Esophagus muscularis mucosa (tissue), 4 donors: Measurements from ENCODE around the gene SLC7A1. TPM values are rescaled to one million over a fixed set of nuclear protein-coding genes. Genes with fewer than 3 reads are reported as not detected.

Source experiments
- DNase-seq: peaks from one replicate; pipeline ENCODE4 v3.0.0-alpha.2; 2017; ENCODE audit errors: extremely low spot score
- H3K27ac ChIP-seq, 4 donors: fragments of 200-600 bp; sonication (generic); replicated peaks in 1 of 4; 1 replicate in 3 of 4; 2 replicates in 1 of 4; pipeline ENCODE4 v1.5.1; 2016 to 2019; ENCODE audit warnings: mild to moderate bottlenecking in 1 of 4
- H3K27me3 ChIP-seq, 4 donors: fragments of 200-600 bp; sonication (generic); one replicate each; pipeline versions ENCODE4 v1.5.1 to v1.6.0; 2016 to 2019
- H3K36me3 ChIP-seq, 4 donors: fragments of 200-600 bp; sonication (generic); one replicate each; pipeline ENCODE4 v1.5.1; 2016 to 2019
- H3K4me1 ChIP-seq, 4 donors: fragments of 200-600 bp; sonication (generic); one replicate each; pipeline ENCODE4 v1.5.1; 2016 to 2019
- H3K4me3 ChIP-seq, 4 donors: fragments of 200-600 bp; sonication (generic); 1 replicate in 2 of 4; 2 replicates in 2 of 4; pipeline ENCODE4 v1.5.1; 2016 to 2019; ENCODE audit warnings: mild to moderate bottlenecking in 4 of 4, moderate library complexity in 1 of 4
- H3K9me3 ChIP-seq, 4 donors: fragments of 200-600 bp; sonication (generic); 1 replicate in 3 of 4; 2 replicates in 1 of 4; pipeline ENCODE4 v1.5.1; 2016 to 2019
- CTCF ChIP-seq, 3 experiments: fragments of 200-600 bp in 2 of 3; fragments of 450-650 bp in 1 of 3; sonication (generic) in 2 of 3; IDR thresholded peaks; one replicate each; pipeline ENCODE4 v1.5.1; 2017 to 2019; ENCODE audit warnings: antibody characterized with exemption in 3 of 3, mild to moderate bottlenecking in 2 of 3, moderate library complexity in 1 of 3
- EP300 ChIP-seq: sonication (generic); formaldehyde crosslinking; IDR thresholded peaks from one replicate; pipeline ENCODE4 v1.6.1; 2017; ENCODE audit warnings: antibody characterized with exemption
- POLR2A ChIP-seq: fragments of 450-650 bp; IDR thresholded peaks from one replicate; pipeline ENCODE4 v1.6.1; 2017; ENCODE audit warnings: antibody characterized with exemption, moderate library complexity, mild to moderate bottlenecking, low read depth
- POLR2AphosphoS5 ChIP-seq, 2 donors: sonication (generic); formaldehyde crosslinking; IDR thresholded peaks; one replicate each; pipeline ENCODE4 v1.6.1; 2017; ENCODE audit warnings: antibody characterized with exemption in 2 of 2
- WGBS: methylation state at CpG from one replicate; pipeline ENCODE4 v1.1.5; 2018; 5-methylcytosine and 5-hydroxymethylcytosine counted together
- intact Hi-C: fragments of 100-400 bp; cut with DNase I; formaldehyde crosslinking; loops from one replicate; pipeline ENCODE4 v1.15.1; 2023
- total RNA-seq, 4 donors: library from RNA; depleted of rRNA; stranded (reverse); fragments of >200 nt; gene quantifications; one replicate each; pipeline versions ENCODE4 v1.1.0 to v1.2.1, GENCODE V29; 2016

Gene SLC7A1
- total RNA-seq, 4 donors from 2014 or later = 15.0 to 28.8 (median 21.6) TPM

DNA sequence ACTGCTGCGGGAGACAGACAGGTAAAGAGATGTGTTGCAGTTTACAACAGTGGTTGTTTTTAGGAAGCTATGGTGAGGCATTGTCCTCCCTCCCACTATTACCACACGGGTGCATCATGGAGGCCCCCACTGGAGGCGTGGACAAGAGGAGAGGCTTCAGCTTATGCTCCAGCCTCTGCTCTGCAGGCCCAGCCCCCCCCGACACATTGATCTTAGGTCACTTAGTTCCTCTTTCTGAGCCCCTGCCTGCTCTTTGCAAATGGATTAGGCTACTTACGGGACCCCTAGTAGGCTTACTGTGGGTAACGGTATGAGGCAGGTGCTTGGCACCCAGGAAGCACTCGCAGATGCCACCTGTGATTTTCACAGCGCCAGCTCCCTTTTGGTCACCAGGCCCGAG lies 123.9 kb downstream of the SLC7A1 start:
- Histone ChIP-seq H3K4me1 (no peaks in the 10 kb centered on the region), H3K27me3 (no peaks in the 10 kb centered on the region), H3K9me3 (no peaks in the 10 kb centered on the region), H3K4me3 (no peak overlapping the region), H3K27ac (no peak overlapping the region), H3K36me3 (no peaks in the 10 kb centered on the region)
- intact Hi-C loops = no loop called here
- DNase-seq = no peak
- no peak for TF ChIP-seq CTCF (IDR thresholded peaks at IDR 0.05)
- TF ChIP-seq POLR2AphosphoS5 (IDR thresholded peaks at IDR 0.05) = no peak
- no peak for TF ChIP-seq POLR2A
- TF ChIP-seq EP300 = no peak
- WGBS = 66% methylated on average over 3 of the region's 9 CpGs

DNA sequence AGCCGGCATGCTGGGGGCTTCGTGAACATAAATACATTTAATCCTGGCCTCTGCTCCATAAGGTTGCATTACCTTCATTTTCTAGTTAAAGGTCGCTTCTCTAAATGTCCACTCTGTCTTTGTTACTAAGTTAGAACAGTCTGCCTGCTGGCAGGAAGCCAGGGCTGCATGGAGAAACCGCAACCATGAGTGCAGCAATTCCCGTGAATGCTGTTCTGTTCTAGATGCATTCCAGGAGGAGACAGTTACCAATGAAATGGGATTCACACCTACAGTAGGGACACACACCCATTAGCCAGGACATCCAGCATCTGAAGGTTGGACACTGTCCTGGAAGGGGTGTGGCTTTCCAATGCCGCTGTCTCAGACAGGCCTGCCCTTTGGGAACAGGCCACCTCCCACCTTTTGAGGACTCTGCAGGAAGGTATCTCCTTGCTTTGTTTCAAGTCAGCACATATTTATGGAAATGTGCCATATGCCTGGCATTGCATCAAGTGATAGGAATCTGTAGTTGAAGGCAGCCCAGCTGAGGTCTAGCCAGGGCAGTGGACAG lies 129.7 kb downstream of the SLC7A1 start:
- Histone ChIP-seq H3K4me1 (peaks cover 11 to 17% (median 12%) of the 10 kb centered on the region in 4 donors), H3K27ac (peak overlapping the region in 1 of 4 donors; percentile 43), H3K4me3 (no peak overlapping the region), H3K36me3 (no peaks in the 10 kb centered on the region), H3K9me3 (no peaks in the 10 kb centered on the region), H3K27me3 (no peaks in the 10 kb centered on the region)
- intact Hi-C loops = loop anchor here (5.0 kb wide), 1 partner anchor 39 kb away; no protein-coding TSS in a partner anchor
- 38% methylated on average over 4 of the region's 6 CpGs for WGBS
- no peak for TF ChIP-seq CTCF (IDR thresholded peaks at IDR 0.05)
- no peak for TF ChIP-seq POLR2AphosphoS5 (IDR thresholded peaks at IDR 0.05)
- TF ChIP-seq POLR2A = no peak
- no peak for TF ChIP-seq EP300
- DNase-seq = no peak

DNA sequence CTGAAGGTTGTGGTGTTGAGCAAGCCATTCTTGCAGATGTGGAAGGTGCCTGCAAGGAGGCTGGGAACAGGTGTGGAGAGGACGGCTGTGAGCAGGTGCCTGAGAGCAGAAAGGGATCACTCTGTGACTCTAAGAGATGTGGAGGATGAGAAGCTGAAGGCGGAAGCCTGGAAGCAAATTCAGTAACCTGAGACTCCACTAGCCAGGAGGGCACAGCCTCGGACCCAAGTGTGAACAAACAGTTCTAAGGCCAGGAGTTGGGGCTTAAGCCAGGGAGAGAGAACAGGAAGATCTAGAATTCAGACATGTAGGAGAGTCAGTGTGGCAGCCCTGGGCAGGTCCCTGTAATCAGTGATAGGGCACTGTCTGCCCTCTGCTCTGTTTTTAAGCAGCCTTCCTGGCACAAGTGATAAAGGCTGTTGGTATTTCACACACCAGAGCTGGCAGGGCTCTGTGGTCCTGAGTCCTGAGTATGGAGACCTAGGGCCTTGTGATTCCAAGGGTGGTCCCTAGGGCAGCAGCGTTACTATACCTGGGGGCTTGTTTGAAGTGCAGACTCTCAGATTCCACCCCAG lies 131.3 kb downstream of the SLC7A1 start:
- intact Hi-C loops = no loop called here
- DNase-seq = no peak
- H3K27me3 ChIP-seq = no peaks in the 10 kb centered on the region
- H3K4me3 ChIP-seq = no peak overlapping the region
- TF ChIP-seq POLR2AphosphoS5 (IDR thresholded peaks at IDR 0.05) = no peak
- no peak for TF ChIP-seq POLR2A
- no peak for TF ChIP-seq EP300
- no peak for TF ChIP-seq CTCF (IDR thresholded peaks at IDR 0.05)
- peaks cover 11 to 17% (median 12%) of the 10 kb centered on the region in 4 donors for H3K4me1 ChIP-seq
- no peak overlapping the region for H3K27ac ChIP-seq
- H3K36me3 ChIP-seq = no peaks in the 10 kb centered on the region
- no peaks in the 10 kb centered on the region for H3K9me3 ChIP-seq
- WGBS = 84% methylated on average over 3 of the region's 4 CpGs

DNA sequence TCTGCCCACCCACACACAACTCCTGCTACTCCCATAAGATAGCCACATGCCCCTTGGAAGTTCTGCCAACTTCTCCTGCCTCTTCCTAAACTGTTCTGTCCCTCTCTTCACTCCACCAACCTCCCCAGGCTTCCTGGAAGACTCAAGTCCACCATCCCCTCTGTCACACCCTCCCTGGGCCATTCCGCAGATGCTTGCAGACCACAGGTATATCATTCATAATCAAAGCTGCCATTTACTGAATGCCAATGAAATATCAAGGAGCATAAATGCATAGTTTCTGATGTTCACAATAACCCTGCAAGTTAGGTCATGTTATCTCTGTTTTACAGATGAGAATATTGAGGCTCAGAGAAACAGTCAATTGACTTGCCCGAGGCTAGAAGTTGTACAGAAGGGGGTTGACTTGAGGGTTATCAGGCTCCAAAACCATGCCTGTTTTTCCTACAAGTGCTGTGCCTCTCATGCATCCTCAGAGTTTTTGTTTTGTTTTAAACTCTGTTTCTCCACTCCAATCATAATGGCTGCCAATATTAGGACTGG lies 135.6 kb downstream of the SLC7A1 start:
- H3K4me3 ChIP-seq = no peak overlapping the region
- intact Hi-C loops = no loop called here
- TF ChIP-seq POLR2AphosphoS5 (IDR thresholded peaks at IDR 0.05) (no peak), CTCF (IDR thresholded peaks at IDR 0.05) (no peak), POLR2A (no peak), EP300 (no peak)
- DNase-seq = no peak
- no peaks in the 10 kb centered on the region for H3K36me3 ChIP-seq
- H3K4me1 ChIP-seq = peaks cover 0 to 8% (median 0%) of the 10 kb centered on the region in 4 donors
- H3K9me3 ChIP-seq = no peaks in the 10 kb centered on the region
- H3K27me3 ChIP-seq = no peaks in the 10 kb centered on the region
- 94% methylated on average over 2 of the region's 2 CpGs for WGBS
- H3K27ac ChIP-seq = no peak overlapping the region
